ENCODE results near the gene TMEM178A.

- no peak for TF ChIP-seq CTCF (IDR thresholded peaks at IDR 0.05; ENCODE audit: insufficient read depth, low read depth, low read length)
- no peak for TF ChIP-seq EZH2 (IDR thresholded peaks at IDR 0.05; ENCODE audit: insufficient read depth, low read length)
Observed at GRCh38 chr2:39720970-39721369, 55.3 kb downstream of the TMEM178A start.
